Activated B cell treated with CpG ODN at 0.5 μM for 24 hours (primary cell): ENCODE results near the gene AP1G1. TPM values are rescaled to one million over a fixed set of nuclear protein-coding genes. Genes with fewer than 3 reads are reported as not detected.

Source experiments
- ATAC-seq: fragments of 200-7000 bp; cut with Tn5 transposase; one replicate; pipeline ENCODE4 v1.10.0; 2021; ENCODE audit warnings: low read depth, mild to moderate bottlenecking, moderate library complexity
- CTCF ChIA-PET: fragments of 350-600 bp; sonication (Branson Sonifier 250); formaldehyde crosslinking; loops from one replicate; lab custom pipeline; 2021; ENCODE audit warnings: antibody characterized with exemption; lab: Charles Lee
- POLR2A ChIA-PET: fragments of 350-600 bp; sonication (Branson Sonifier 250); formaldehyde crosslinking; loops from one replicate; lab custom pipeline; 2021; ENCODE audit warnings: antibody characterized with exemption; lab: Charles Lee
- DNase-seq: peaks from one replicate; pipeline ENCODE4 v3.0.0; 2022
- H3K27ac Mint-ChIP-seq: one replicate; pipeline ENCODE4 v1.8.0; 2020; ENCODE audit warnings: mixed read lengths
- H3K27me3 Mint-ChIP-seq: one replicate; pipeline ENCODE4 v1.8.0; 2021; ENCODE audit warnings: mixed read lengths
- H3K36me3 Mint-ChIP-seq: one replicate; pipeline ENCODE4 v1.8.0; 2021; ENCODE audit warnings: low read depth, mixed read lengths
- H3K4me1 Mint-ChIP-seq: one replicate; pipeline ENCODE4 v1.8.0; 2021; ENCODE audit warnings: mixed read lengths
- H3K4me3 Mint-ChIP-seq: one replicate; pipeline ENCODE4 v1.8.0; 2020; ENCODE audit warnings: mild to moderate bottlenecking, mixed read lengths
- H3K9me3 Mint-ChIP-seq: one replicate; pipeline ENCODE4 v1.8.0; 2020; ENCODE audit warnings: mixed read lengths
- intact Hi-C: fragments of 100-400 bp; cut with micrococcal nuclease; formaldehyde crosslinking; loops from one replicate; pipeline ENCODE4 v1.15.1; 2024
- total RNA-seq: library from RNA; stranded (reverse); gene quantifications from 2 replicates; pipeline ENCODE4 v1.2.3, GENCODE V29; 2022
- TF ChIP-seq, protein P1 (sequence below): fragments of 200-600 bp; IDR thresholded peaks from one replicate; pipeline ENCODE4 v1.8.0; 2022; ENCODE audit warnings: antibody characterized with exemption, mild to moderate bottlenecking

Gene AP1G1
- total RNA-seq, 1 donor from 2014 or later, result 120 TPM

DNA sequence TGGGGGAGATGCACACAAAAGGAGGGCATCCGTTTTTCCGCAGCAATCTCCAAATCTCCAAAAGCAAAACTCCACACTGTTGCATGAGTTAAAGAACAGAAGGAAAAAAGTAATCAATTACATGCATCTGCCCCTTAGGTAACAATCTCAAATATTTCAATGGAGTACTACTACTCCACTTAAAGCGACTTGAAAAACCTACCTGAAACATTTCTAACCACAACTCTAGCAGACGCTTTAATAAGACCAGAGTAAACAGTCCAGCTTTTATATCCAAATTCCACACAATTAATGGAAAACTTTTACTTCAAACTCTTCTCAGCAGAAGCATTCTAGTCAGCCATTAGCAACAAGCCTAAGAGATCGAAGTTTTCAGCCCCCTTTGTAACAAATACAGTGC, 29.9 kb downstream of the AP1G1 start:
- ChIA-PET CTCF (no interaction called here), POLR2A (no interaction called here)
- intact Hi-C loops, result no loop called here
- Mint-ChIP-seq H3K4me1 (peaks cover 39% of the 10 kb centered on the region), H3K27me3 (no peaks in the 10 kb centered on the region), H3K36me3 (peaks cover 54% of the 10 kb centered on the region), H3K9me3 (no peaks in the 10 kb centered on the region), H3K27ac (peak overlapping the region; percentile 1), H3K4me3 (no peak overlapping the region)
- no peak for DNase-seq
- TF ChIP-seq, protein P1, sequence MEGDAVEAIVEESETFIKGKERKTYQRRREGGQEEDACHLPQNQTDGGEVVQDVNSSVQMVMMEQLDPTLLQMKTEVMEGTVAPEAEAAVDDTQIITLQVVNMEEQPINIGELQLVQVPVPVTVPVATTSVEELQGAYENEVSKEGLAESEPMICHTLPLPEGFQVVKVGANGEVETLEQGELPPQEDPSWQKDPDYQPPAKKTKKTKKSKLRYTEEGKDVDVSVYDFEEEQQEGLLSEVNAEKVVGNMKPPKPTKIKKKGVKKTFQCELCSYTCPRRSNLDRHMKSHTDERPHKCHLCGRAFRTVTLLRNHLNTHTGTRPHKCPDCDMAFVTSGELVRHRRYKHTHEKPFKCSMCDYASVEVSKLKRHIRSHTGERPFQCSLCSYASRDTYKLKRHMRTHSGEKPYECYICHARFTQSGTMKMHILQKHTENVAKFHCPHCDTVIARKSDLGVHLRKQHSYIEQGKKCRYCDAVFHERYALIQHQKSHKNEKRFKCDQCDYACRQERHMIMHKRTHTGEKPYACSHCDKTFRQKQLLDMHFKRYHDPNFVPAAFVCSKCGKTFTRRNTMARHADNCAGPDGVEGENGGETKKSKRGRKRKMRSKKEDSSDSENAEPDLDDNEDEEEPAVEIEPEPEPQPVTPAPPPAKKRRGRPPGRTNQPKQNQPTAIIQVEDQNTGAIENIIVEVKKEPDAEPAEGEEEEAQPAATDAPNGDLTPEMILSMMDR, result no peak
- no peak for ATAC-seq

DNA sequence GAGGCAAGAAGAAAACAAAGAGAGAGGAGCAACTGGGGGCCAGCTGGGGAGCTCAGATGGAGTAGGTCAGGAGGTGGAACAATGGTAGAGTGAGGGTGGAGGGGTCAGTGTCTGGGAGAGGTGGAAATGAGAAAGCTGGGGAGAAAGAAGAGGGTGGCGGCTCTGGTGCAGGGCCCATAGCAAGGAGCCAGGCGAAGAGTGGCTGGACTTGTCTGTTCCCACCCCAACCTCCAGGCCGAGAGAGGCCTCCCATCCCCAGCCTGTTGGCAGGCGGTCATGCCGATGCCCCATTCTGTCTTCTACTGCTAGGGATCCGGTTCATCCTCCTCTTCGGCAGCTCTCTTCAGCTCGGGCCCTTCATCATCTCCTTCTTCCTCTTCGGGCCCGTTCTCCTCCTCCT, 31.3 kb downstream of the AP1G1 start:
- Mint-ChIP-seq H3K4me1 (peaks cover 39% of the 10 kb centered on the region), H3K27me3 (no peaks in the 10 kb centered on the region), H3K4me3 (no peak overlapping the region), H3K27ac (no peak overlapping the region), H3K36me3 (peaks cover 66% of the 10 kb centered on the region), H3K9me3 (no peaks in the 10 kb centered on the region)
- TF ChIP-seq, protein P1, result no peak
- intact Hi-C loops, result no loop called here
- CTCF ChIA-PET, result interaction anchor here (1.9 kb wide), 1 partner anchor 106 kb away, joined by 7 read pairs; the partner anchor contains the start of gene ZNF821
- ATAC-seq (no peak), DNase-seq (no peak)
- POLR2A ChIA-PET, result no interaction called here

DNA sequence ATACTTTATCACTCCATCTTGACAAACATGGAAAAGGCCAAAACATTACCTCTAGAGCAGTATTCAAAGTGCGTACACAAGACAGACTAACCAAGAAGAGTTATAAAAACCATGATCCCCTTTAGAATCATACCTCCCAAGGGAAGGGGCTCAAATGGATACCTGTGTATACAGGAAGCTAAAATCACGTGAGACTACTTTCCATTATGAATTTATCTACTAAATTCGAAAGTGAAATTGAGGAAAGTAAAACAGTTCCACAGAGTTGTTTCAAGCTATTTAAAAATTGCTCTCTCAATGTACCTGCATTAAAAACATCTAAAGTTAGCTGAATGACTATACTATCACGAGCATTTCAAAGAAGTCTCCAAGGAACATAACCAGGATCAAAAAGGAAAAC, 32.7 kb downstream of the AP1G1 start:
- POLR2A ChIA-PET, result interaction anchor here (0.9 to 1.5 kb wide), 3 partner anchors 34 to 119 kb away, joined by 3 to 6 read pairs (median 3); partner anchors contain the start of gene IST1
- DNase-seq (no peak), ATAC-seq (peak; percentile 60)
- Mint-ChIP-seq H3K36me3 (peaks cover 68% of the 10 kb centered on the region), H3K4me1 (peaks cover 29% of the 10 kb centered on the region), H3K27me3 (no peaks in the 10 kb centered on the region), H3K9me3 (no peaks in the 10 kb centered on the region), H3K4me3 (no peak overlapping the region), H3K27ac (peak overlapping the region; percentile 55)
- TF ChIP-seq, protein P1, result no peak
- CTCF ChIA-PET, result interaction anchor here (1.9 kb wide), 1 partner anchor 108 kb away, joined by 7 read pairs; the partner anchor contains the start of gene ZNF821
- intact Hi-C loops, result no loop called here

DNA sequence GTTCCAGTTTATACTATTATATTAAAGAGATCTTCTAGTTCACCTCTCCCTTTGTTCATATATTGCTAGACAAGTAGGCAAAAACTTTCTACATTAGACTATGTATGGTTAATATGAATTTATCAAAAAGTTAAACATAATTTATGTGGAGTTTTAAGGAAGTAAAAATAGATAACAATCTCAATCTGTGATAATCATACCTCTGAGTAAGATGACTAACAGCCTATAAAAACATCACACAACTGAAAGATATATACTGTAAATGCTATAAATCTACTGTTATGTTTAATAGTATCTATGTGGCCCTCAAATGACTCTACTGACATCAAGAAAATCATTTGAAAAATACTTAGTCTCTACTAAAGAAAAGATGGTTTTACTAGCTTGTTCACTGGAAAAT, 37.1 kb downstream of the AP1G1 start:
- no peak for ATAC-seq
- POLR2A ChIA-PET, result interaction anchor here (0.7 kb wide), 1 partner anchor 36 kb away, joined by 4 read pairs; no protein-coding TSS in a partner anchor
- Mint-ChIP-seq H3K9me3 (no peaks in the 10 kb centered on the region), H3K27me3 (no peaks in the 10 kb centered on the region), H3K36me3 (peaks cover 72% of the 10 kb centered on the region), H3K4me3 (no peak overlapping the region), H3K27ac (no peak overlapping the region), H3K4me1 (peaks cover 13% of the 10 kb centered on the region)
- intact Hi-C loops, result no loop called here
- DNase-seq, result no peak
- CTCF ChIA-PET, result no interaction called here
- TF ChIP-seq, protein P1, result no peak

DNA sequence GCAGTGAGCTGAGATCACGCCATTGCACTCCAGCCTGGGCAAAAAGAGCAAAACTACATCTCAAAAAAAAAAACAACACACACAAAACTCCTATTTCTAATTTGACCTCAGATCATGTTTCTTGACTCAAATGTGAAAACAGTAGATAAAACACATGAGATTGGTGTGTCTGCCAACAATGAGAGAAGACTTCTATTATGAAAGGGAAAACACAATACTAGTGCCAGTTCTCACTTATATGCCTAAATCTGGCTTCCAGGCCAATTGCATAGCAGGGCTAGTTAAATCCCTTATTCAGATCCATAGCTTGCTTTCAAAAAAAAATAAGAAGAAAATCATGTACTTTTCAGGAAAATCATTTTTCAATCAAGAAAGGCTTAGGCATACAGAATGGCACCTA, 39.4 kb downstream of the AP1G1 start:
- ChIA-PET POLR2A (no interaction called here), CTCF (no interaction called here)
- ATAC-seq, result no peak
- Mint-ChIP-seq H3K27me3 (no peaks in the 10 kb centered on the region), H3K27ac (no peak overlapping the region), H3K4me3 (no peak overlapping the region), H3K36me3 (peaks cover 77% of the 10 kb centered on the region), H3K9me3 (no peaks in the 10 kb centered on the region), H3K4me1 (no peaks in the 10 kb centered on the region)
- TF ChIP-seq, protein P1, result no peak
- no peak for DNase-seq
- intact Hi-C loops, result no loop called here
